Measurements from ENCODE around the gene TXNDC11.

DNA sequence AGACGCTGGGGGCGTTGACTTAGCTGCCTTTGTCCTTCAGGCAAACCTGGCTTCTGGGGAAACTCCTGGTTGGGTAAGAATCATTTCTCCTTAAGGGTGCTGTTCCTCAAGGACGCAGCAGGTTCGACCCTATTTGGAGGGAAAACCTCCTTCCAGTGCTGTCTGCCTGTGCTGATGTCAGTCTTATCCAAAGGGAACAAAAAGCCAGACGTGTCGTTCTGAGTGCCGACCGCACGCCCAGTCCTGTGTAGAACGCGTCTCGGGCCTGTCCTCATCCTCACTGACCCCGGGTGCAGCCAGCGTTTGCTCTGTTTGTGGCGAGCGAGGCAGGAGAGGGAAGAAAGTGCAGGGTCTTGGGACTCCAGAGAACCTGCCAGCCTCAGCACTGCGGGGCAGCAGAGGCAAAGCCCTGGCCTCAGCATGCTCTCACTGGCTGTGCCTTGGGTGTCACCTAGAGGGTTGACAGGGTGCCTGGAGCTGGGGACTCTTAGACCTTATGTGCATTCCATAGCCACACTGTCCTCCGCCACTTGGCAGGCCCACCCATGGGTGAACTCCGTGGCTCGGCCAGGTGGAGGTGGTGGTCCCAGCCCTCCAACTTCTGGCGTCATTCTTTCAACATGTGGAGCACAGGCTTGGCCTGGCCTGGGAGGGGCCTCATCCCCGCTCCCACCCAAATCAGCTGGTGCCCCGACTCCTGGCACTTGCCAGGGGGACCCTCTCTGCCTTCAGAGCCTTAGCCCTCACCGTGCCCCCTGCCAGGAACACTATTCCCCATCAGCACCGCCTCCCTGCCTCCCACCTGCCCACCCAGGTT is 68.4 kb downstream of the TXNDC11 start:
- TF ChIP-seq, protein P1, sequence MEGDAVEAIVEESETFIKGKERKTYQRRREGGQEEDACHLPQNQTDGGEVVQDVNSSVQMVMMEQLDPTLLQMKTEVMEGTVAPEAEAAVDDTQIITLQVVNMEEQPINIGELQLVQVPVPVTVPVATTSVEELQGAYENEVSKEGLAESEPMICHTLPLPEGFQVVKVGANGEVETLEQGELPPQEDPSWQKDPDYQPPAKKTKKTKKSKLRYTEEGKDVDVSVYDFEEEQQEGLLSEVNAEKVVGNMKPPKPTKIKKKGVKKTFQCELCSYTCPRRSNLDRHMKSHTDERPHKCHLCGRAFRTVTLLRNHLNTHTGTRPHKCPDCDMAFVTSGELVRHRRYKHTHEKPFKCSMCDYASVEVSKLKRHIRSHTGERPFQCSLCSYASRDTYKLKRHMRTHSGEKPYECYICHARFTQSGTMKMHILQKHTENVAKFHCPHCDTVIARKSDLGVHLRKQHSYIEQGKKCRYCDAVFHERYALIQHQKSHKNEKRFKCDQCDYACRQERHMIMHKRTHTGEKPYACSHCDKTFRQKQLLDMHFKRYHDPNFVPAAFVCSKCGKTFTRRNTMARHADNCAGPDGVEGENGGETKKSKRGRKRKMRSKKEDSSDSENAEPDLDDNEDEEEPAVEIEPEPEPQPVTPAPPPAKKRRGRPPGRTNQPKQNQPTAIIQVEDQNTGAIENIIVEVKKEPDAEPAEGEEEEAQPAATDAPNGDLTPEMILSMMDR (IDR thresholded peaks at IDR 0.05; ENCODE audit: insufficient read depth, low read depth, low read length) = no peak
- no peak for TF ChIP-seq EZH2 (IDR thresholded peaks at IDR 0.05; ENCODE audit: insufficient read depth, low read length)
